Stimulated activated CD4-positive, alpha-beta T cell treated with anti-CD3 and anti-CD28 coated beads, TNF-alpha, amount 100 ng/mL, for 4 hours (primary cell): ENCODE data around the gene BCL11A.

Experiments used
- DNase-seq, 3 experiments: peaks; one replicate each; pipeline ENCODE4 v3.0.0-alpha.2; 2020; ENCODE audit warnings: low read depth in 3 of 3

BCL11A gene

DNA sequence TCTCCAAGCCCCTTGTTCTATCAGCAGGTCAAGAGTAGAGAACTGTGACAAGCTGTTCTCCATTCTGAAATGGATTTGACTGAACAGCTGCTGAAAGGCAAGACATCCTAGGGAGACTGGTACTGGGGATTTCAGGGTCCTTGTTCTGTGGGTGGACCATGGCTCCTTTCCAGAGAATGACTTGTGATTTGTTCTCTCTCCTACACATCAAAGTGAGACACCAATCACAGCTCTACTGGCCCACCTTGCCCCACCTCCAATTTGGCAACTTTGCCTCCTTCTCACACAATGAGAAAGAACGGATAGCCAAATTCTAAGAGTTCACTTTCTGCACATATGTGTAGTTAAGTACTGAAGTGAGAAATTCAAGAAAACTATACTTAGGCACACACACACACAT lies 67.4 kb downstream of the BCL11A start:
- DNase-seq, result no peak

DNA sequence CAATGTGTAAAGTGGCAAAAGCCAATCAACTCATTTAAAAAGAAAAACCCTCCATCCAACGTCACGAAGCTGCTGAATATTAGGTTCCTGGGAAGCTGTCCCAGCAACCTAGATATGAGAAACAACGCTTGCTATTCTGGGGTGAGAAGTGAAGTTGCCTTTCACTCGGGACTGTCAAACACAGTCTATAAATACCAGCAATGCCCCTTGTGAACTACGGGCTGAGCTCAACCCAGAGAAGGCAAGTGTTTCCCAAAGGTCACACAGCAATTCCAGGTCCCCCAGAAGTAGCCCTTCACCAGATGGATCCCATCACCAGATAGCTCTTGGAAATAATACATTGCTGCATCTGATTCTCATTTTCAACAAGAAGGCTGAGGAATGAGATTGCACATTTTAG lies 67.9 kb downstream of the BCL11A start:
- no peak for DNase-seq

- DNase-seq, result no peak
Measured at GRCh38 chr2:60485055-60485454, 68.4 kb downstream of the BCL11A start.

DNA sequence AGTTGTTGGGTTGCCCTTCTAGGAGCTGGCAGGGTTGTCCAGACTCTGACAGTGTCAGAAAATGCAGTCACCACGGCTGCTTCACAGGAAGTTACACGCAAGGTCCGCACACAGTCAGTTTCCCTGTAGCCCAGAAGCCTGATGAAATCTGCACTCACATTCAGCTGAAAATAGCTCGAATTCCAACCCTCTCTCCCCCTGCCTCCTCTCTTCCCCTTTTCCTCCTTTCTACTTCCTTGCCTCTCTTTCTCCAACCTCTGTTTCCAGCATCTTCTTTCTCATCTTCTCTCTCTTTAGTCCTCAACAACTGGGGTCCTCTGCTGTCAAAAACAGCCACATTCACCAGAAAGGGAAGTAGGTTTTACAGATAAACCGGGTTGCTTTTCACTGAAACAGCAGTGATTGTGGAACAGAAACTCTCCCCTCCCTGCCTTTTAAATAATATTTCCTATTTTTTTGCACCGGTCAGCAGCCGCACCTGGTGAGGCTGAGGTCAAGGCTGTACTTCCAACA lies 69.3 kb downstream of the BCL11A start:
- no peak for DNase-seq

GRCh38 chr2:60483401-60483800 lies 70.1 kb downstream of the BCL11A start:
- DNase-seq, result no peak

- DNase-seq, result no peak
Measured at GRCh38 chr2:60482222-60482621, 71.2 kb downstream of the BCL11A start.

GRCh38 chr2:60481257-60481656 lies 72.2 kb downstream of the BCL11A start:
- no peak for DNase-seq

DNA sequence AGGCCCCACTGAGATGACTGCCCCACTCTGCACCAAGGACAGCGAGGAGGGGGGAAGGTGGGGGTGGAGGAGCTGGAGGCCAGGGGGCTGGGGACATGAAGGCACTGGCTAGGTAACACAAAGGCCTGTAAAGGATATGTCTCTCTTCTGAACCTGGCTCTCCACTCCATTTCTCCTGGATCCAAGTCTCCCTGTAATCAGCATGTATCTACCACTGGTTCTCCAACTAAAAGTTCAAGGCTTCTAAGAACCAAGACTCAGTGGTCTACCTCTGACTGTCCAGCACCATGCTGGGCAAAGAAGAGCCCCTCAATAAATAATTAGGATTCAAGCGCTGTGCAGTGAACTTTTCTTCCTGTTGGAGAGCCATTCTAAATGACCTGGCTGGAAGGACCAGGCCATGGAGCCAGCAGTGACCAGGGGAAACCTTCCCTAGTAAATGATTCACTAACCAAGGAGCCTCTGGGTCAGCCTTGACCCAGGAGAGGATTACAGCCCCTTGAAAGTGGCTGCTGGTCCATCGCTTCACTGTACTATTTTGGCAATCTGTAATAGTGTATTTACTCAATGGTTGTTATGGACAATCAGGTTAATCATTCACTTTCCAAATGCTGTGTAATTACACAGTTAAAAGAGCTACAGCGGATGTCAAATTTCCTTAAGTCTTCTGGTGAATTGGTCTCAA lies 73.2 kb downstream of the BCL11A start:
- DNase-seq, result no peak

GRCh38 chr2:60479226-60480088 lies 74.0 kb downstream of the BCL11A start:
- no peak for DNase-seq

DNA sequence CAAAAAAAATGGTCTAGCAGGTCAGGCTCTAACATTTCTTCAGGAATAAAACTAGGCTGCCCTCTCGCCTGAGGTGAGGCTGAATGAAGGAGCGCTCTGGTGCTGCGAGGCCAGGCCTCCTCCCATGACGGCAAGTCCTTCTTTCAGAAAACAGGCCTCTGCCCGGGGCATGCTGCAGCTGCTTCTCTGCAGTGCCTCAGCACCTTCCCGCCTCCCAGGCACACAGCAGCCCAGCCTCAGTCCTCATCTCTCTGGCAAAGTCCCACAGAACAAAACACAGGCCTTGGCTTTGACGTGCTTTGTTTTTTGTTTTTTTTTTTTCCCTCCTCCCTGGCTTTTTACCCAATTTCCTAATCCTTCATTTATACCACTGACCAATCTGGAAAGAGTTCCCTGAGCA lies 74.8 kb downstream of the BCL11A start:
- DNase-seq, result no peak

DNA sequence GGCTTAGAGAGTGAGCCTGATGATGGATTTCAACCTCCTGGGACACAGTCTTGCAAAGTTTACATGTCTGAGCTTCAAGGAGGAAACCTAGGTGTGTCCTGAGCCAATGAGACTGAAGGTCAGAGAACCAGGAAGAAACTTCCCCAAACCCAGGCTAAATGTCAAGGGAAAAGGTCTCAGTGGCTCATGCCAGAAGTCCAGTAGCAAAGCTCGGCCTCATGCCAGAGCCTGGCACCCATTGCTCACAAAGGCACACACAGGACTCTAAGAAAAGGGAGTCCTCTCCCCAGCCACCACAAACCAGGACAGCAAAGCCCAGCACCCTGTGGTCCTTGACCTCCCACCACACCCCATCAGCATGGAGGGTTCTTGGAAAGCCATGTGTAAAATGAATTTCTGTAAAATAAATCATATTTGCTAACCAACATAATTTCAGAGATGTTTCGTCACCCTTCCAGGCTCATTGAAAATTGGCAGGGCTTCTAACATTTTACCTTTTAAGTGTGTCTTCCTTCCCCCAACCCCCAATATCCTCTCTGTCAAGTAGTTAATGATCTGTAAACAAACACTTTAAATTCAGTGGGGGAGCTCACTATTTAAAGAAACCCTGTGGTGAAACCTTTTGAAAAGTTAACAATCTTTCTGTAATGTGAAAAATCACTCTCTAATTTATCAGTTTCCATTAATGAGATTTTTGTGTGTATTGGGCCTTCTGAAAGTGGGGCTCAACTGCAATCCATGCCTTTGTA lies 77.1 kb downstream of the BCL11A start:
- DNase-seq, result no peak

- DNase-seq, result no peak
Measured at GRCh38 chr2:60475123-60475830, 78.2 kb downstream of the BCL11A start.

- no peak for DNase-seq
Measured at GRCh38 chr2:60474301-60474700, 79.2 kb downstream of the BCL11A start.

GRCh38 chr2:60473546-60473945 lies 79.9 kb downstream of the BCL11A start:
- no peak for DNase-seq

- no peak for DNase-seq
Measured at GRCh38 chr2:60472663-60473289, 80.7 kb downstream of the BCL11A start.

- DNase-seq, result no peak
Measured at GRCh38 chr2:60472041-60472440, 81.4 kb downstream of the BCL11A start.

DNA sequence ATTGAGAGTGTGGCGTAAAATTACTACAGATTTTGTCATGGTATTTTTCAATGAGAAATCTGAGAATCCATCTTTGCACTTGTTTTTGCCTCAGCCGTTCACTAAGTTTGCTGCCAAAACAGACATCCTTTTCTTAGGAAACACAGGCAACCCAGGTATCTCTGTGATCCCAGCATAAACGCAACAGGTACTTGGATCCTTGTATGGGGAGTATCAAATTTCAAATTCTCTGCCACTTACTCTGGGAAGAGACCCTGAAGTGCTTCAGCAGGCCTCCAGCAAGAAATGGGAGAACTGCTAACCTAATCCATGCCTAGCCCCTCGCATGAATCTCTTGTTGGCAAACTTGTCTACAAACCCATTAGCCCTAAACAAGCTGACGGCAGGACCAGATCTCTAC lies 83.1 kb downstream of the BCL11A start:
- DNase-seq, result no peak

DNA sequence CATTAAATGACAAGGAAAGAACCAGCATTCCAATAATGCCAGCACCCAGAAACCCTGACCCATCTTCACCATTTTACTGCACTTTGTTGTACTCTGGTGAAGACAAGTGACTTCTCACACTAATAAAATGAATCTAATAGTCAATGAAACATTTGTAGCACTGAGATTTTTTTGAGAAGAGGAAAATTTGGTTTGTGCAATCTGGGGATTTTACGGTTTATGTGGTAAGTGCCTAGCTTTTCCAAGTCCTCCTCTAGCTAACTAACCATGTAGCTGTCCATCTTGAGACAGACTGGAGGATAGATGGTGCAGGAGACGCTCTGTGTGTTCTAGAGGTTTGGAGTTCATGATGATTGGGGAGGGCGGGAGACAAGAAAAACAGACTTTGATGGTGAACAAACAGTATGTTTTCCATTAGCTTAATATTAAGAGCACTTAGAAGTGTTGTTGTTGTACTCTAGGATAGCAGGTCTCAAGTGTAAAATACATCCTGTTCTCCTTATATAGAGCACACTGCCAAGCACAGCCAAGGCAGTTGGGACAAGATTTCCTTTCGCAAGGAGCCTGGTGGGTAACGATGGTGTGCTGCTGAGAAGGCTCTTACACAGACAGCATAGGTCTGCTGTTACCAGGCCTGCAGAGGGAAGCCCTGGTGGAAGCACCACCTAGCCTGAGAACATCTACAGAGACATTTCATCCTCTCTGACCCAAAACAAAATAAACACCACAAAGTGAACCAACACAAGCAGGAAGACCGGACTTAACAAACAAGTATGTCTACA lies 83.7 kb downstream of the BCL11A start:
- DNase-seq, result no peak

- no peak for DNase-seq
Measured at GRCh38 chr2:60468382-60469085, 84.9 kb downstream of the BCL11A start.
